Neural cell (in vitro differentiated cells): ENCODE results near the gene ZNF705A.

Source experiments
- SMC3 ChIP-seq: fragments of 450-650 bp; conservative IDR thresholded peaks from 2 replicates; pipeline ENCODE4 v1.6.1; 2014; ENCODE audit warnings: antibody characterized with exemption, mild to moderate bottlenecking, moderate library complexity; ENCODE audit not compliant: poor library complexity
- TF ChIP-seq, protein P1 (sequence below): fragments of 450-650 bp; IDR thresholded peaks from 2 replicates; pipeline ENCODE4 v1.5.1; 2014; ENCODE audit warnings: antibody characterized with exemption, mild to moderate bottlenecking, moderate library complexity; ENCODE audit not compliant: poor library complexity, severe bottlenecking

DNA sequence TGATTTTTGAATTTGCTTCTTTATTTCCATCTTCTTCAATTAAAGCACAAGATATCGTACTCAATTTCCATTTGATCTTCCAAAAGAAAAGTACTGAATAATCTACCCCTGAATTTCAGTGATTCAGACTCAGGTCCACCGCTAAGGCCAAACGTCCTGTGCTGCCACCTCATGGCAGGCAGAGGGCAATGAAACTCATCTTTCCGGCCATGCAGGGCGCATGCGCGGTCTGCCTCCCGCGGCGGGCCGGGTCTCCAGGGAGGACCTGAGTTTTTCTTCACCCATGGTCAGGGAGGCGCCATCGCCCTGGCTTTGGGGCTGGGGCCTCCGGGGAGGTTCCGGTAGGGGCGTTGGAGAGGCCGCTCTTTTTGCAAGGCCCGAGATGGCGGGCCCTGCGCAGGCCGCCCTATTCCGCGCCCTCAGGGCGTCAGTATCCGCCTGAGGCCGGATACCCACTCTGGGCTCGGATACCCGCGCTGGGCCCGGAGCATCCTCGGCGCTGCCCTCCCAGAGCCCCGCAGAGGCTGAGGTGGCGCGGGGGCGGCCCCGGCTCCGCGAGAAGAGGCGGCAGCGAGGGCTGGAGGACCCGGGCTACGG lies 23.3 kb downstream of the ZNF705A start:
- peak; percentile 65 for TF ChIP-seq SMC3
- TF ChIP-seq, protein P1, sequence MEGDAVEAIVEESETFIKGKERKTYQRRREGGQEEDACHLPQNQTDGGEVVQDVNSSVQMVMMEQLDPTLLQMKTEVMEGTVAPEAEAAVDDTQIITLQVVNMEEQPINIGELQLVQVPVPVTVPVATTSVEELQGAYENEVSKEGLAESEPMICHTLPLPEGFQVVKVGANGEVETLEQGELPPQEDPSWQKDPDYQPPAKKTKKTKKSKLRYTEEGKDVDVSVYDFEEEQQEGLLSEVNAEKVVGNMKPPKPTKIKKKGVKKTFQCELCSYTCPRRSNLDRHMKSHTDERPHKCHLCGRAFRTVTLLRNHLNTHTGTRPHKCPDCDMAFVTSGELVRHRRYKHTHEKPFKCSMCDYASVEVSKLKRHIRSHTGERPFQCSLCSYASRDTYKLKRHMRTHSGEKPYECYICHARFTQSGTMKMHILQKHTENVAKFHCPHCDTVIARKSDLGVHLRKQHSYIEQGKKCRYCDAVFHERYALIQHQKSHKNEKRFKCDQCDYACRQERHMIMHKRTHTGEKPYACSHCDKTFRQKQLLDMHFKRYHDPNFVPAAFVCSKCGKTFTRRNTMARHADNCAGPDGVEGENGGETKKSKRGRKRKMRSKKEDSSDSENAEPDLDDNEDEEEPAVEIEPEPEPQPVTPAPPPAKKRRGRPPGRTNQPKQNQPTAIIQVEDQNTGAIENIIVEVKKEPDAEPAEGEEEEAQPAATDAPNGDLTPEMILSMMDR: peak; percentile 77
